ENCODE measurements around the gene RASSF5. TPM values are rescaled to one million over a fixed set of nuclear protein-coding genes. Genes with fewer than 3 reads are reported as not detected.

RASSF5 gene
- total RNA-seq, 1 experiment from 2014 or later = 6.1 TPM

- intact Hi-C loops (cut with micrococcal nuclease; ENCODE audit: unreplicated experiment) = no loop called here
- peaks cover 43% of the 10 kb centered on the region for H3K27me3 Mint-ChIP-seq (ENCODE audit: unreplicated experiment)
- H3K4me1 Mint-ChIP-seq (ENCODE audit: low read depth, unreplicated experiment) = peaks cover 36% of the 10 kb centered on the region
- CTCF ChIA-PET = interaction anchor here (1.2 to 1.7 kb wide), 2 partner anchors 14 to 79 kb away, joined by 4 to 5 read pairs; no protein-coding TSS in a partner anchor
- no peaks in the 10 kb centered on the region for H3K9me3 Mint-ChIP-seq (ENCODE audit: low read depth, unreplicated experiment)
- peaks cover 54% of the 10 kb centered on the region for H3K36me3 Mint-ChIP-seq (ENCODE audit: insufficient read depth, unreplicated experiment)
- no peak for DNase-seq
- TF ChIP-seq, protein P1, sequence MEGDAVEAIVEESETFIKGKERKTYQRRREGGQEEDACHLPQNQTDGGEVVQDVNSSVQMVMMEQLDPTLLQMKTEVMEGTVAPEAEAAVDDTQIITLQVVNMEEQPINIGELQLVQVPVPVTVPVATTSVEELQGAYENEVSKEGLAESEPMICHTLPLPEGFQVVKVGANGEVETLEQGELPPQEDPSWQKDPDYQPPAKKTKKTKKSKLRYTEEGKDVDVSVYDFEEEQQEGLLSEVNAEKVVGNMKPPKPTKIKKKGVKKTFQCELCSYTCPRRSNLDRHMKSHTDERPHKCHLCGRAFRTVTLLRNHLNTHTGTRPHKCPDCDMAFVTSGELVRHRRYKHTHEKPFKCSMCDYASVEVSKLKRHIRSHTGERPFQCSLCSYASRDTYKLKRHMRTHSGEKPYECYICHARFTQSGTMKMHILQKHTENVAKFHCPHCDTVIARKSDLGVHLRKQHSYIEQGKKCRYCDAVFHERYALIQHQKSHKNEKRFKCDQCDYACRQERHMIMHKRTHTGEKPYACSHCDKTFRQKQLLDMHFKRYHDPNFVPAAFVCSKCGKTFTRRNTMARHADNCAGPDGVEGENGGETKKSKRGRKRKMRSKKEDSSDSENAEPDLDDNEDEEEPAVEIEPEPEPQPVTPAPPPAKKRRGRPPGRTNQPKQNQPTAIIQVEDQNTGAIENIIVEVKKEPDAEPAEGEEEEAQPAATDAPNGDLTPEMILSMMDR (IDR thresholded peaks at IDR 0.05; ENCODE audit: unreplicated experiment) = no peak
- peak overlapping the region; percentile 21 for H3K4me3 Mint-ChIP-seq (ENCODE audit: low read depth, unreplicated experiment)
- H3K27ac Mint-ChIP-seq (ENCODE audit: unreplicated experiment) = peak overlapping the region; percentile 19
- BruUV-seq (replicated peaks) = no TSS peak
These were observed 3.0 kb upstream of the RASSF5 start for GRCh38 chr1:206504363-206504713.

GRCh38 chr1:206505702-206506355, 1.5 kb upstream of the RASSF5 start:
- TF ChIP-seq, protein P1 (IDR thresholded peaks at IDR 0.05; ENCODE audit: unreplicated experiment) = peak; percentile 32
- CTCF ChIA-PET = interaction anchor here (1.9 kb wide), 1 partner anchor 26 kb away, joined by 6 read pairs; no protein-coding TSS in a partner anchor
- H3K4me1 Mint-ChIP-seq (ENCODE audit: low read depth, unreplicated experiment) = peaks cover 49% of the 10 kb centered on the region

GRCh38 chr1:206506405-206507283, 687 bp upstream of the RASSF5 start:
- DNase-seq = peak; percentile 29
- TF ChIP-seq, protein P1 (IDR thresholded peaks at IDR 0.05; ENCODE audit: unreplicated experiment) = no peak
- intact Hi-C loops (cut with micrococcal nuclease; ENCODE audit: unreplicated experiment) = loop anchor here (1.0 to 5.0 kb wide), 2 partner anchors 36 to 77 kb away; no protein-coding TSS in a partner anchor
- H3K4me1 Mint-ChIP-seq (ENCODE audit: low read depth, unreplicated experiment) = peaks cover 57% of the 10 kb centered on the region
- H3K27me3 Mint-ChIP-seq (ENCODE audit: unreplicated experiment) = peaks cover 45% of the 10 kb centered on the region
- peaks cover 46% of the 10 kb centered on the region for H3K36me3 Mint-ChIP-seq (ENCODE audit: insufficient read depth, unreplicated experiment)
- CTCF ChIA-PET = interaction anchor here (0.5 to 1.9 kb wide), 10 partner anchors 11 to 641 kb away, joined by 3 to 6 read pairs (median 4); no protein-coding TSS in a partner anchor
- no TSS peak for BruUV-seq (replicated peaks)
- H3K27ac Mint-ChIP-seq (ENCODE audit: unreplicated experiment) = peak overlapping the region; percentile 28
- peak overlapping the region; percentile 82 for H3K4me3 Mint-ChIP-seq (ENCODE audit: low read depth, unreplicated experiment)
- no peaks in the 10 kb centered on the region for H3K9me3 Mint-ChIP-seq (ENCODE audit: low read depth, unreplicated experiment)

More at GRCh38 chr1:206505702-206506355, 1.5 kb upstream of the RASSF5 start:
- no peaks in the 10 kb centered on the region for H3K9me3 Mint-ChIP-seq (ENCODE audit: low read depth, unreplicated experiment)
- H3K36me3 Mint-ChIP-seq (ENCODE audit: insufficient read depth, unreplicated experiment) = peaks cover 53% of the 10 kb centered on the region
- BruUV-seq (replicated peaks) = no TSS peak
- H3K4me3 Mint-ChIP-seq (ENCODE audit: low read depth, unreplicated experiment) = peak overlapping the region; percentile 82
- intact Hi-C loops (cut with micrococcal nuclease; ENCODE audit: unreplicated experiment) = loop anchor here (1.0 to 5.0 kb wide), 2 partner anchors 36 to 77 kb away; no protein-coding TSS in a partner anchor
- H3K27ac Mint-ChIP-seq (ENCODE audit: unreplicated experiment) = peak overlapping the region; percentile 28
- peaks cover 45% of the 10 kb centered on the region for H3K27me3 Mint-ChIP-seq (ENCODE audit: unreplicated experiment)
- no peak for DNase-seq

- Mint-ChIP-seq H3K27ac (ENCODE audit: unreplicated experiment) (no peak overlapping the region), H3K4me3 (ENCODE audit: low read depth, unreplicated experiment) (peak overlapping the region; percentile 82), H3K27me3 (ENCODE audit: unreplicated experiment) (peaks cover 45% of the 10 kb centered on the region), H3K9me3 (ENCODE audit: low read depth, unreplicated experiment) (no peaks in the 10 kb centered on the region), H3K4me1 (ENCODE audit: low read depth, unreplicated experiment) (peaks cover 62% of the 10 kb centered on the region), H3K36me3 (ENCODE audit: insufficient read depth, unreplicated experiment) (peaks cover 44% of the 10 kb centered on the region)
- TF ChIP-seq, protein P1 (IDR thresholded peaks at IDR 0.05; ENCODE audit: unreplicated experiment) = no peak
- no peak for DNase-seq
- no TSS peak for BruUV-seq (replicated peaks)
- intact Hi-C loops (cut with micrococcal nuclease; ENCODE audit: unreplicated experiment) = loop anchor here (5.0 kb wide), 1 partner anchor 34 kb away; no protein-coding TSS in a partner anchor
- CTCF ChIA-PET = no interaction called here
These were observed 979 bp downstream of the RASSF5 start for GRCh38 chr1:206508130-206508889.

All from Calu3 (cell line).